Neutrophil (primary cell): ENCODE results near the gene FCHO1.

ENCODE experiments used
- H3K27ac ChIP-seq: fragments of 200-600 bp; sonication (generic); 2 replicates; pipeline ENCODE4 v1.5.1; 2016; ENCODE audit warnings: mild to moderate bottlenecking, moderate library complexity
- H3K27me3 ChIP-seq: fragments of 200-600 bp; sonication (generic); 2 replicates; pipeline ENCODE4 v1.6.0; 2016; ENCODE audit warnings: mild to moderate bottlenecking
- H3K36me3 ChIP-seq: fragments of 200-600 bp; sonication (generic); 2 replicates; pipeline ENCODE4 v1.5.1; 2017
- H3K4me1 ChIP-seq, 2 experiments: fragments of 200-600 bp in 1 of 2; sonication (generic) in 1 of 2; 1 replicate in 1 of 2; 2 replicates in 1 of 2; pipeline versions ENCODE4 v1.5.1 to v1.6.1; 2013 to 2016; ENCODE audit warnings: low read depth in 1 of 2, low read length in 1 of 2, mild to moderate bottlenecking in 1 of 2, moderate library complexity in 1 of 2; ENCODE audit not compliant: control insufficient read depth in 1 of 2, insufficient read depth in 1 of 2
- H3K4me3 ChIP-seq, 2 experiments: fragments of 200-600 bp in 1 of 2; sonication (generic) in 1 of 2; 1 replicate in 1 of 2; 2 replicates in 1 of 2; pipeline ENCODE4 v1.5.1; 2013 to 2016; ENCODE audit warnings: low read depth in 1 of 2, low read length in 1 of 2, mild to moderate bottlenecking in 1 of 2, moderate library complexity in 1 of 2
- H3K9me3 ChIP-seq: fragments of 200-600 bp; sonication (generic); 2 replicates; pipeline ENCODE4 v1.5.1; 2016
- TF ChIP-seq, protein P1 (sequence below): fragments of 200-600 bp; sonication (generic); IDR thresholded peaks from 2 replicates; pipeline ENCODE4 v1.5.1; 2016; ENCODE audit warnings: antibody characterized with exemption

The FCHO1 gene

DNA sequence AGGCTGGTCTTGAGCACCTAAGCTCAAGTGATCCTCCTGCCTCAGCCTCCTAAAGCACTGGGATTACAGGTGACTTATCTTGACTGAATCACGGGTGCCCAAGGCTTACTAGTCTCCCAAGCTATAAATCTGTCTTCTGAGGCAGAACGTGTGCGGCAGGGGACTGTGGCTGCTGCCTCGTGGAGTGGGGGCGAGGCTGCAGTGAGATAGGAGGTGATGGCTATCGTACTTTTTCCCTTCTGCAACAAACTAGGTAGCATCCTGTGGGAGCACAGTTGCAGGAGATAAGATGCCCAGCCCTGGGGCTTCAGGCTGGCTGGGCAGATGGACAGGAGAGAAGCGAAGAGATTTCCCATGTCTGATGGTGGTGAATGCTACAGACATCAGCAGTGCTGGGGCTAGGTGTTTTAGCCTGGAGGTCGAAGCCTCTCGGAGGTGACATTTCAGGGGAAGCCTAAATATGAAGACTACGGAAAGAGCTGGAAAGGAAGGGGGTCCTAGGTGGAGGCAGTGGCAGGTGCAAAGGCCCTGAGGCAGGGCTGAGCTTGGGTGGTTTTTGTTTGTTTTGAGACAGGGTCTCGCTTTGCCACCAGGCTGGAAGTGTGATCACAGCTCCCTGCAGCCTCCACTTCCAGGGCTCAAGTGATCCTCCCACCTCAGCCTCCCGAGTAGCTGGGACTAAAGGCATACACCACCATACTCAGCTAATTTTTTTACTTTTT is 51.0 kb downstream of the FCHO1 start:
- H3K36me3 ChIP-seq: no peaks in the 10 kb centered on the region
- H3K27me3 ChIP-seq: peaks cover 65% of the 10 kb centered on the region
- no peaks in the 10 kb centered on the region for H3K9me3 ChIP-seq
- H3K4me1 ChIP-seq: peaks cover 11 to 12% of the 10 kb centered on the region in 2 experiments
- TF ChIP-seq, protein P1, sequence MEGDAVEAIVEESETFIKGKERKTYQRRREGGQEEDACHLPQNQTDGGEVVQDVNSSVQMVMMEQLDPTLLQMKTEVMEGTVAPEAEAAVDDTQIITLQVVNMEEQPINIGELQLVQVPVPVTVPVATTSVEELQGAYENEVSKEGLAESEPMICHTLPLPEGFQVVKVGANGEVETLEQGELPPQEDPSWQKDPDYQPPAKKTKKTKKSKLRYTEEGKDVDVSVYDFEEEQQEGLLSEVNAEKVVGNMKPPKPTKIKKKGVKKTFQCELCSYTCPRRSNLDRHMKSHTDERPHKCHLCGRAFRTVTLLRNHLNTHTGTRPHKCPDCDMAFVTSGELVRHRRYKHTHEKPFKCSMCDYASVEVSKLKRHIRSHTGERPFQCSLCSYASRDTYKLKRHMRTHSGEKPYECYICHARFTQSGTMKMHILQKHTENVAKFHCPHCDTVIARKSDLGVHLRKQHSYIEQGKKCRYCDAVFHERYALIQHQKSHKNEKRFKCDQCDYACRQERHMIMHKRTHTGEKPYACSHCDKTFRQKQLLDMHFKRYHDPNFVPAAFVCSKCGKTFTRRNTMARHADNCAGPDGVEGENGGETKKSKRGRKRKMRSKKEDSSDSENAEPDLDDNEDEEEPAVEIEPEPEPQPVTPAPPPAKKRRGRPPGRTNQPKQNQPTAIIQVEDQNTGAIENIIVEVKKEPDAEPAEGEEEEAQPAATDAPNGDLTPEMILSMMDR: no peak
- no peak overlapping the region for H3K4me3 ChIP-seq
- H3K27ac ChIP-seq: no peak overlapping the region

GRCh38 chr19:17803264-17803896 is 52.1 kb downstream of the FCHO1 start:
- Histone ChIP-seq H3K27ac (peak overlapping the region; percentile 69), H3K9me3 (no peaks in the 10 kb centered on the region), H3K4me1 (peaks cover 11 to 12% of the 10 kb centered on the region in 2 experiments), H3K4me3 (peak overlapping the region; percentile 17 to 27), H3K27me3 (peaks cover 65% of the 10 kb centered on the region), H3K36me3 (no peaks in the 10 kb centered on the region)
- TF ChIP-seq, protein P1: no peak

GRCh38 chr19:17805427-17805826 is 54.1 kb downstream of the FCHO1 start:
- peaks cover 69% of the 10 kb centered on the region for H3K27me3 ChIP-seq
- TF ChIP-seq, protein P1: no peak
- no peak overlapping the region for H3K27ac ChIP-seq
- H3K4me1 ChIP-seq: peaks cover 11 to 12% of the 10 kb centered on the region in 2 experiments
- H3K4me3 ChIP-seq: no peak overlapping the region
- no peaks in the 10 kb centered on the region for H3K36me3 ChIP-seq
- H3K9me3 ChIP-seq: no peaks in the 10 kb centered on the region

DNA sequence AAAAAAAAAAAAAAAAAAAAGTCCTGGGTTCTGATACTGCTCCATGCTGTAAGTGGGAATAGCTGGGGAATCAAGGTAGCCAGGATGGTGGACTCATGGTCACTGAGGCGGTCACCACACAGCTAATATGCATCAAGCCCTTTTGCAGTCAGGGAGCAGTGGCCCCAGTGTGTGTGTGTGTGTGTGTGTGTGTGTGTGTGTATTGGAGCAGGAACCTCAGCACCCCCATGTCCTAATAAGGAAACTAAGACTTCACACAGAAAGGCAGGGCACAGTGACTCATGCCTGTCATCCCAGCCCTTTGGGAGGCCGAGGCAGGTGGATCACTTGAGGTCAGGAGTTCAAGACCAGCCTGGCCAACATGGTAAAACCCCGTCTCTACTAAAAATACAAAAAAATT is 55.7 kb downstream of the FCHO1 start:
- Histone ChIP-seq H3K4me1 (peaks cover 11 to 12% of the 10 kb centered on the region in 2 experiments), H3K9me3 (no peaks in the 10 kb centered on the region), H3K27ac (no peak overlapping the region), H3K4me3 (no peak overlapping the region), H3K27me3 (peaks cover 53% of the 10 kb centered on the region), H3K36me3 (no peaks in the 10 kb centered on the region)
- TF ChIP-seq, protein P1: no peak

DNA sequence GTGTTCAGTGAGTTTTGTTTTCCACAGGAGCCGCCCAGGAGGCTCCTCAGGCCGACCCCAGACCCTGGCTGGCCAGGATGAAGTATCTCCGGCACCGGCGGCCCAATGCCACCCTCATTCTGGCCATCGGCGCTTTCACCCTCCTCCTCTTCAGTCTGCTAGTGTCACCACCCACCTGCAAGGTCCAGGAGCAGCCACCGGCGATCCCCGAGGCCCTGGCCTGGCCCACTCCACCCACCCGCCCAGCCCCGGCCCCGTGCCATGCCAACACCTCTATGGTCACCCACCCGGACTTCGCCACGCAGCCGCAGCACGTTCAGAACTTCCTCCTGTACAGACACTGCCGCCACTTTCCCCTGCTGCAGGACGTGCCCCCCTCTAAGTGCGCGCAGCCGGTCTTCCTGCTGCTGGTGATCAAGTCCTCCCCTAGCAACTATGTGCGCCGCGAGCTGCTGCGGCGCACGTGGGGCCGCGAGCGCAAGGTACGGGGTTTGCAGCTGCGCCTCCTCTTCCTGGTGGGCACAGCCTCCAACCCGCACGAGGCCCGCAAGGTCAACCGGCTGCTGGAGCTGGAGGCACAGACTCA is 56.5 kb downstream of the FCHO1 start:
- H3K27me3 ChIP-seq: peaks cover 45% of the 10 kb centered on the region
- no peak overlapping the region for H3K4me3 ChIP-seq
- TF ChIP-seq, protein P1: no peak
- no peaks in the 10 kb centered on the region for H3K36me3 ChIP-seq
- no peaks in the 10 kb centered on the region for H3K9me3 ChIP-seq
- H3K4me1 ChIP-seq: peaks cover 10 to 11% of the 10 kb centered on the region in 2 experiments
- H3K27ac ChIP-seq: no peak overlapping the region
